Measurements from ENCODE around the gene NBPF11.
"Not testable (repeated sequence)": the region's sequence is repeated elsewhere in the genome, so short reads cannot be mapped to it uniquely, and the experiment has no call there.

The NBPF11 gene

DNA sequence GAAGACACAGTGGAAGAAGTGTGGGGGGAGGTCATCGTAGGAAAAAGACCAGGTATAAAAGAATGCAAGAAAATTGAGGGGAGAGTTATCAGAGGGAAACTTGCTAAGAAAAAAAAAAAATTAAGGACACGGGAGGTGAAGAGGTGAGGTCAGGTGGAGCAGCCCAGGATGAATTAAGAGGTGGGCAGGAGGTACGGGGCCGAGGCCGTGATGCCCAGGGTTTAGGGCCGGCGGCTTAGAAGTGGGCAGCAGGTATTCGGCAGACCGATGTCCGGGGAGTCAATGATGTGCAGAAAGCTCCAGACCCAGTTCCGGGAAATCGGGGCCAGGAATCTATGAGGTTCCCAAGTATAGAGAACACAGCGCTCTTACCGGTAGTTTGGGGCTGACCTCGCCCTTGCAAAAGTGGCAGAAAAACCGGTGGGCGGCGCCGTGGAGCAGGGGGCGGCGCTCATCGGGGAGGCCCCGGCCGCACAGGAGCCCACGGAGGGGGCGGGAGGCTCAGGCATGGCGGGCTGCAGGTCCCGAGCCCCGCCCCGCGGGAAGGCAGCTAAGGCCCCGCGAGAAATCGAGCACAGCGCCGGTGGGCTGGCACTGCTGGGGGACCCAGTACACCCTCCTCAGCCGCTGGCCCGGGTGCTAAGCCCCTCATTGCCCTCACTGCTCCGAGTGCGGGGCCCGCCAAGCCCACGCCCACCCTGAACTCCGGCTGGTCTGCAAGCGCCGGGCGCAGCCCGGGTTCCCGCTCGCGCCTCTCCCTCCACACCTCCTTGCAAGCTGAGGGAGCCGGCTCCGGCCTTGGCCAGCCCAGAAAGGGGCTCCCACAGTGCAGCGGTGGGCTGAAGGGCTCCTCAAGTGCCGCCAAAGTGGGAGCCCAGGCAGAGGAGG, 73.2 kb downstream of the NBPF11 start:
- FAIRE-seq; DNase-seq (ENCODE audit: insufficient read length, low spot score): not testable (repeated sequence)

DNA sequence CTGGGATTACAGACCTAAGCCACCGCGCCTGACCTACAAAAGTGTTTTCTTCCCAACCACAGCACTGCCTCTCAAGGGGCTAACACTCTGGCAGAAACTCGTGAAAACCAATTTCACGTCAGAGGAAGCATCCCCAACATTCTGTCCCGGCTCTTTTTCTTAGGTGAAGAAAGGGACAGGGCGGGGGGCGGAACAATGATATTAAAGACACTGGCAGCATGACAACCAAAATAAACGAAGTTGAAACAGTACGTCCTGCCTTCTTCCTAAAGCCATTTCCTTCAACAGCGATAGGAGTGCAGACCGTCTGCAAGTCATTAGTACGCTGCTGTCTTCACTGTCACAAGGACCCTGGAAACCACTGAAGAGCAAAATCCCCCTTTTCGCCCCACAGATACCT, 74.0 kb downstream of the NBPF11 start:
- FAIRE-seq; DNase-seq (ENCODE audit: insufficient read length, low spot score): not testable (repeated sequence)

DNA sequence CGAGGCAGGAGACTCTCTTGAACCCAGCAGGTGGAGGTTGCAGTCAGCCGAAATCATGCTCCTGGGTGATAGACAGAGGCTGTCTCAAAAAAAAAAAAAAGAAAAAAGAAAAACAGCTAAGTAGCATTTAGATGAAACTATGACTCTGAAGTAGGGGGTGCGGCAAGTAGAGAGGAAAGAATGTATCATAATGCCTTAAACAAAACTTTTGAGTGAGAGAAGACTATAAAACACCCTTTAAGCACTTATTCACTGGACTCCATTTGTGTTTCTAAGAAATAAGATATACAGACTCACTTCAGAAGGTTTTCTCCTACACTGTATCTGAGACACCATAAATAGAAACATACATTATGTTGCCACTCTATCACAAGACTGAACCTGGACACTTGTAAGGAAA, 74.6 kb downstream of the NBPF11 start:
- FAIRE-seq; DNase-seq (ENCODE audit: insufficient read length, low spot score): not testable (repeated sequence)

DNA sequence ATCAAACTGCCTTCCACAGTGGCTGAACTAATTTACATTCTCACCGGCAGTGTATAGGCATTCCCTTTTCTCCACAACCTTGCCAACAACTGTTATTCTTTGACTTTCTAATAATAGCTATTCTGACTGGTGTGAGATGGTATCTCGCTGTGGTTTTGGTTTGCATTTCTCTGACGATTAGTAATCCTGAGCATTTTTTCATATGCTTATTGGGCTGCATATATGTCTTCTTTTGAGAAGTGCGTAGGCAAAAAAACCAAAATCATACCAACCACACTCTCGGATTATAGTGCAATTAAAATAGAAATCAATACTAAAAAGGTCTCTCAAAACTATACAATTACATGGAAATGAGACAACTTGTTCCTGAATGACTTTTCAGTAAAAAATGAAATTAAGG, 78.7 kb downstream of the NBPF11 start:
- FAIRE-seq; DNase-seq (ENCODE audit: insufficient read length, low spot score): not testable (repeated sequence)

DNA sequence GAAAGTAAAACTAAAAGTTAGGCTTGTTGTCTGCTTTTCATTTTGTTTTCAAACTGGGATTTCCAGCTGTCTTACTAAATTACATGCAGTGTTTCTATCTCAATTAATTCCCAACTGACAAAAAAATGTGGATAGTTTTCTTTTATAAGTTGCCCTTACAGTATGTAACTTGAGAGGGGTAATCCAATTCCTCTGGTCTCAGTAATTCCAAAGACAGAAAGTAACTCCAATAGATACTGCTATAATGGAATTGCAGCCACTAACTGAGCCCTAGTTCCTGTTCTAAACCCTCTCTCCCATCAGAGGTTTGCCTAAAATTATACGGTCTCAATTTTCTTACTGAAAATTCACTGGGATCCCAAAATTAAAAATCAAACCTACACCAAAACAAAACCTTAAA, 83.5 kb downstream of the NBPF11 start:
- DNase-seq (ENCODE audit: insufficient read length, low spot score); FAIRE-seq: not testable (repeated sequence)

DNA sequence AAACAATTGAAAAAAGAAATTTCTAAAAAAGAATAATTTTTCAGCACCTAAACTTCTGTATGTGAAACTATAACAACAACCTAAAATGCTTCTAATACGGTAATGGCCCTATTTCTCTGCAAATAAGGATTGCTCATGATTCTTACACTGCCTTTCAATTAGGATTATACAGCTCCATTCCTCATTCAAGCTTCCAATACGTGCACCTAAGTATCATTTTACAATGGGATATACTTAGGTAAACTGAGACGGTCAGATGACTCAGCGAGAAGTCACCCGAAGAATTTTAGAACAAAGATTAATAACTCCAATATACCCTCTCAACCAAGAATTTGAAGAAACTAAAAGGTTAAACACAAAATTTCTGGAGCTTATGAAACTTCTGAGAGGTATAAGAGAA, 83.9 kb downstream of the NBPF11 start:
- not testable (repeated sequence) for DNase-seq (ENCODE audit: insufficient read length, low spot score); FAIRE-seq

DNA sequence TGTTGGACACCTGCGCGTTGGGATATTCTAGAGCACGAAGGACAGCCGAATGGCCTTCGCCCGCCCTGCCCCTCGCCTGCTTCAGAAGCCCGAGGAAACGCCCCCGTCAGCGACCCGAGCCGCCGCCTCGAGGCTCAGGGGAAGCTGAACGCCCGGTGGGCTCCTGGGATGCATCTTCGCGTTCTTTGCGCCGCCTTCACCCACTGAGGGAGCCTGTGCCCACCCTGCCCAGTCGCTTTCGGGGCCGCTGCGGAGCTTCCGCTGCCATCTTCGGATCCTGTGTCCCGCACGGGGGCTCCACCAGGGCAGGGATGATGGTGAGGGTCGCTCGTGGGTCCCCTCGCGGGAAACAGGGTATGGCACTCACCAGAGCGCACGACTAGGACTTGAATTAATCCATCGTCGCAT, 91.8 kb downstream of the NBPF11 start:
- not testable (repeated sequence) for FAIRE-seq; DNase-seq (ENCODE audit: insufficient read length, low spot score)

DNA sequence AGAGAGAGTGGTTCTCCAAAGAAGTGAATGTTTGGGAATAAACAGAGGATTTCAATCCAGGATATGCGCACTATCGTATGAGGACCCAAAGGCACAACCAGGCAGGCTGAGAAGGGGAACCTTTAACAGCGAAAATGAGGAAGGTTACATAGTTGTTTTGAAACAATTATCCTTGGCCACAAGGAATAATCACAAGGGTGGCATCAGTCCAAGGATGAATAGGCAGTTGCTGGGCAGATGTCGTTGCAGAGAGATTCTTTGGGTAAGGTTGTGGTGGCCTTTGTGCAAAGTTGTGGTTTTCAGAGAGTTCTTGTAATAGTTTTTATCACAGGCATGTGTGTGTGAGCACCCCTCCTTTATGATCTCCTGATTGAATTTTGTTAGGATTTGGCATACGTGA, 94.7 kb downstream of the NBPF11 start:
- not testable (repeated sequence) for FAIRE-seq; DNase-seq (ENCODE audit: insufficient read length, low spot score)
